Lung (tissue), 12 donors: ENCODE data around the gene IFNA1. TPM values are rescaled to one million over a fixed set of nuclear protein-coding genes. Genes with fewer than 3 reads are reported as not detected.

Source experiments
- ATAC-seq: fragments of 200-7000 bp; cut with Tn5 transposase; one replicate; pipeline ENCODE4 v1.9.1; 2020; ENCODE audit warnings: moderate number of reproducible peaks; ENCODE audit not compliant: insufficient read depth, low FRiP score
- DNase-seq, 3 donors: peaks; one replicate each; pipeline ENCODE4 v3.0.0-alpha.2; 2013 to 2017
- H3K27ac ChIP-seq, 2 donors: one replicate each; pipeline ENCODE4 v1.5.1; 2013; ENCODE audit warnings: mild to moderate bottlenecking in 2 of 2, moderate library complexity in 2 of 2, control low read depth in 1 of 2, inconsistent platforms in 1 of 2, low read depth in 1 of 2, low read length in 1 of 2
- H3K27me3 ChIP-seq, 3 donors: one replicate each; pipeline ENCODE4 v1.5.1; 2013; ENCODE audit warnings: low read length in 2 of 3; ENCODE audit not compliant: control insufficient read depth in 3 of 3, insufficient read depth in 3 of 3
- H3K36me3 ChIP-seq, 4 donors: one replicate each; pipeline ENCODE4 v1.5.1; 2013; ENCODE audit warnings: low read length in 4 of 4, mild to moderate bottlenecking in 1 of 4, moderate library complexity in 1 of 4; ENCODE audit not compliant: control insufficient read depth in 4 of 4, insufficient read depth in 4 of 4
- H3K4me1 ChIP-seq, 5 donors: one replicate each; pipeline ENCODE4 v1.5.1; 2013; ENCODE audit warnings: low read length in 5 of 5, mild to moderate bottlenecking in 2 of 5, moderate library complexity in 1 of 5; ENCODE audit not compliant: control insufficient read depth in 5 of 5, insufficient read depth in 5 of 5
- H3K4me3 ChIP-seq: one replicate; pipeline ENCODE4 v1.5.1; 2013; ENCODE audit warnings: mild to moderate bottlenecking, control low read depth, moderate library complexity
- H3K9ac ChIP-seq, 2 donors: one replicate each; pipeline ENCODE4 v1.5.1; 2013; ENCODE audit warnings: low read length in 2 of 2, control low read depth in 1 of 2; ENCODE audit not compliant: insufficient read depth in 1 of 2
- H3K9me3 ChIP-seq, 4 donors: one replicate each; pipeline ENCODE4 v1.5.1; 2013; ENCODE audit warnings: low read length in 3 of 4, mild to moderate bottlenecking in 1 of 4, moderate library complexity in 1 of 4; ENCODE audit not compliant: control insufficient read depth in 4 of 4, insufficient read depth in 3 of 4
- WGBS, 2 donors: extraction: QIAGEN DNeasy Blood & Tissue Kit; methylation state at CpG; one replicate each; pipeline ENCODE4 v1.1.7; 2013; 5-methylcytosine and 5-hydroxymethylcytosine counted together
- polyA plus RNA-seq, 2 donors: library from polyadenylated mRNA; stranded (reverse); fragments of 200-250 nt; gene quantifications; one replicate each; pipeline ENCODE4 v1.2.1, GENCODE V29; 2013
- total RNA-seq, 2 donors: library from RNA; depleted of rRNA in 1 of 2; stranded (reverse); fragments of >200 nt in 1 of 2; gene quantifications; one replicate each; pipeline ENCODE4 v1.2.1, GENCODE V29; 2014 to 2021
- TF ChIP-seq, protein P1 (sequence below): IDR thresholded peaks from 2 replicates; pipeline ENCODE4 v1.5.1; 2012; ENCODE audit warnings: mild to moderate bottlenecking; ENCODE audit errors: control extremely low read depth, extremely low read depth
- donor health status: control.
- donor health status: control.
- donor health status: Bipolar disorder and iron deficiency.
- donor health status: healthy.
- donor health status: DM: yes; HTN: yes; CAD: no.

IFNA1 gene
- total and polyA plus RNA-seq, 4 donors = 0.22 TPM; not detected in 3

DNA sequence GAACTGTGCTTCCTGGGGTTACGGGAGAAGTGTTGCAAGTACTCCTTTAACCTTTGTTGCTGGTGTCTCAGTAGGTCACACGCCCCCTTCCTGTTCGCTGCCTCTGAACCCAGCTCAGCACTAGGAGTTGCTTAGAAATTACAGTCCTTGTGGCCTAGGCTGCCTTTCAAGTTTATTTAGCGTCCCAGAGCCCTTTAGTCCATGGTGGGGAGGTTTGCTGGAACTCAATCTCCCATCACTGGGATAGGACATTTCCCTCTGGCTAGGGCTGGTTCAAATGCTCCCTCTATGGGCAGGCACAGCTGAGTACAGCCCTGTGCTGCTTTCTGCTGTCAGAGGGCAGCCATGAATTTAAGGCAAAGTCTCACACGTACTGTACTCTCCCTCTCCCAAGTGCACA, 26.6 kb upstream of the IFNA1 start:
- WGBS, 2 donors = 46 to 62% methylated on average over 5 of the region's 5 CpGs
- H3K27ac ChIP-seq = no peak overlapping the region
- H3K9ac ChIP-seq = no peak overlapping the region
- no peak for ATAC-seq
- H3K4me3 ChIP-seq = no peak overlapping the region
- TF ChIP-seq, protein P1, sequence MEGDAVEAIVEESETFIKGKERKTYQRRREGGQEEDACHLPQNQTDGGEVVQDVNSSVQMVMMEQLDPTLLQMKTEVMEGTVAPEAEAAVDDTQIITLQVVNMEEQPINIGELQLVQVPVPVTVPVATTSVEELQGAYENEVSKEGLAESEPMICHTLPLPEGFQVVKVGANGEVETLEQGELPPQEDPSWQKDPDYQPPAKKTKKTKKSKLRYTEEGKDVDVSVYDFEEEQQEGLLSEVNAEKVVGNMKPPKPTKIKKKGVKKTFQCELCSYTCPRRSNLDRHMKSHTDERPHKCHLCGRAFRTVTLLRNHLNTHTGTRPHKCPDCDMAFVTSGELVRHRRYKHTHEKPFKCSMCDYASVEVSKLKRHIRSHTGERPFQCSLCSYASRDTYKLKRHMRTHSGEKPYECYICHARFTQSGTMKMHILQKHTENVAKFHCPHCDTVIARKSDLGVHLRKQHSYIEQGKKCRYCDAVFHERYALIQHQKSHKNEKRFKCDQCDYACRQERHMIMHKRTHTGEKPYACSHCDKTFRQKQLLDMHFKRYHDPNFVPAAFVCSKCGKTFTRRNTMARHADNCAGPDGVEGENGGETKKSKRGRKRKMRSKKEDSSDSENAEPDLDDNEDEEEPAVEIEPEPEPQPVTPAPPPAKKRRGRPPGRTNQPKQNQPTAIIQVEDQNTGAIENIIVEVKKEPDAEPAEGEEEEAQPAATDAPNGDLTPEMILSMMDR = no peak
- no peaks in the 10 kb centered on the region for H3K36me3 ChIP-seq
- H3K9me3 ChIP-seq = no peaks in the 10 kb centered on the region
- no peak for DNase-seq
- no peaks in the 10 kb centered on the region for H3K4me1 ChIP-seq
- no peaks in the 10 kb centered on the region for H3K27me3 ChIP-seq

DNA sequence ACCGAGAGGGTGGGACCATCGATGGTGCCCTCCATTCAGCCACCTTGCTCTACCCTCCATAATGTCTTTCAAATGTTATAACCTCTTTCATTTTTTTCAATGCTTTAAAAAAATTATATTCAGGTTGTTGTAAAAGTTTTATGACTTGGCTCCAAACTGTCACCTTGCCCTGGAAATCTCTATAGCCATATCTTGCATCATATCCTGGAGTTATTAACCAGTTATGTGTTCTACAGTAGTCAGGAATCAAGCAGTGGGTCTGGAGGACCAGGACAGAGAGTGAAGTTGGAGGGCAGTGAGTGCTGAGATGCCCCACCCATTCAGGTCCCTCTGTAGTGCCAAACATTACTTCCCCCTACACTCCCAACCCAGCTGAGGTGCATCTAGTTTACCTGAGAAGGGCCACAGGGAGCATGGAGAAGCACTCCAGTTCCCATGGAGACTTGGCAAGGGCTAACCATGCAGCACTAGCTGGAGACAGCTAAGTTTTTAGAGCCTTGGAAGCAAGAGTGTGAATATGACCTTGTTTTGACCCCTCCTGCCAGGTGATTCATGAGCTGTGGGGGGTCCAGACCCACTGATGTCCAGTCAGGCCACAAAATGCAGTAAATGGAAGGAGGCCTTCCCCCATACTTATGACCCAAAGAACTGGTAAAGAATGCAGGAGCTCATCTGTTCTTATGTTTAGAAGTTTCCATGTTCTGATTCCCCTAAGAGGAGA, 25.9 kb upstream of the IFNA1 start:
- Histone ChIP-seq H3K9me3 (no peaks in the 10 kb centered on the region), H3K9ac (no peak overlapping the region), H3K4me1 (no peaks in the 10 kb centered on the region), H3K4me3 (no peak overlapping the region), H3K27me3 (no peaks in the 10 kb centered on the region), H3K27ac (no peak overlapping the region), H3K36me3 (no peaks in the 10 kb centered on the region)
- DNase-seq = no peak
- no peak for ATAC-seq
- 97 to 98% methylated on average over 2 of the region's 2 CpGs for WGBS, 2 donors
- TF ChIP-seq, protein P1 = no peak

DNA sequence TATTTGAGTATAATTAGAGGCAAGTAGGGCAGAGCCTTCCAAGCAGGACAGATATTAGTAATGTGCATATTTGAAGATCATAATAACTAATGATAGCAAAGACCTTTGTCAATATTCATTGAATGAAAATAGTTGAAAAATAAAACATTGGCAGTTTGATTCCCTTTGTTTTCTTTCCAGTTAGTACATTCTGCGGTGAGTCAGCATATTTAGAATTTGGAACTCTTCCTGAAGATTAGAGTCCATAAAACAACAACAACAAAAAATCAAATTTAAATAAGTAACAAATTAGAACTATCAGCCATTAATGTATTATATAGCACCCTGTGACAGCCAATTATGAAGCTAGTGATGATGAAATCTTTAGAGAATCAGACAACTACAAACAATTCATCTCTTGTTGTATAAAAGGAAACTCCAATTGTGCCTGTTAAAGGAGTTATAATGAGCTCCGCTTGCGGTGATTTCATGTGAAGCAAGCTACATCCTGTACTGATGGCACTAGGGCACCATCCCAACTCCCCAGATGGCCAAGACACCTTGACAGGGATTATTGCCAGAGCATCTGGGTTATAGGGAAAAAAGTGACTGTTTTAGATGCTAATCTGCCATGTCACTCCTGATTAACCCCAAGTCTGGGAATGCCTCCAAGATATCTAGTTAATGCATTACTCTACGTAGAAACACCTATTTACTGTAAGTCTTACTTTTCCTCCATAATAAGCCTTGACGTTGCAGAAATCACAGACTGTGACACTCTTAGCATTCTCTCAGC, 24.6 kb upstream of the IFNA1 start:
- ATAC-seq (no peak), DNase-seq (no peak)
- Histone ChIP-seq H3K9ac (no peak overlapping the region), H3K27me3 (no peaks in the 10 kb centered on the region), H3K36me3 (no peaks in the 10 kb centered on the region), H3K4me1 (no peaks in the 10 kb centered on the region), H3K9me3 (no peaks in the 10 kb centered on the region), H3K4me3 (no peak overlapping the region), H3K27ac (no peak overlapping the region)
- 80 to 88% methylated on average over 5 of the region's 5 CpGs for WGBS, 2 donors
- TF ChIP-seq, protein P1 = no peak
